IPS-NIHi11 (cell line): Measurements from ENCODE around the gene CCDC71.

Experiments used
- DNase-seq: peaks from one replicate; pipeline ENCODE4 v3.0.0; 2012; ENCODE audit warnings: mixed read lengths, low spot score

Gene CCDC71

DNA sequence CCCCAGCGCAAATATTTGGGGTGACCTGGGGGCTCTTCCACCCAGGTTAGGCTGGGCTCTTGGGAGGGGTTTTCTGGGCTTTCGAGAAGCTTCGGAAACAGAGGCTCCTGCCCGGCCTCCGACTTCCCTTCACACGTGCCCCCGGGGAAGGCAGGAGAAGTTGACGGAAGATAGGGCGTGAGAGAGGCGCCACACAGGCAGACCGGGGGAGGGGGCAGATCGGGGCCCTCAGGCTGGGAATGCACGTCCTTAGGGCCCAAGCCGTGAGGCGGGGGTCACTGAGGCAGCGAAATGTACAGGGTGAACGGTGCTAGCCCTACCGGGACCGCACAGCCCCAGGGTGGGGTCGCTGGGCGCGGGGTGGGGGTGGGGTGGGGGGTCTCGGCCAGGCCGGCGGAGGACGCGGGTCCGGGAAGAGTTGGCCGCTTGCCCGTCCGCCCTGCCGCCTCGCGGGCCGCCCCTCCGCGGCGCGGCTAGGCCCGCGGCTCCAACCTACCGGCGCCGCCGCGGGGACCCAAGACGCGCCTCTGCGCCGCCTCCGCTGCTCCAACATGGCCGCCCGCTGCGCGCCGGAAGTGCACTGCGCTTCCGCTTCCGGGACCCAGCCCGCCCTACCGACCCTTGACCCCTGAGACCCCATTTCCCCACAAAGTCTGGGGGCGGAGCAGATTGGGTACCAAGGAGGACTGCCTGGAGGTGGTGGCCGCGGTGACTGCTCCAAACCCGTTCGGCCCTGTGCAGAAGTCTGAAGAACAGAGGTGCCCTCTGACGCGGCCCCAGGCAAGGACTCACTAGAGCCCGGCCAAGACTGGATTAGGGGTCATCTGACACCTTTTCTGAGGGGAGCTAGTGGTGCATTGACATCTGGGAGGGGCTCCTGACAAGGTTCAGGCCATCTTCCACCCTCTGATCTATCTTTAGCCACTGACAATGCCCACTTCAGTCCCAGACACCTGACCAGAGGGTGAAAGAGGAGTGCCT is at the start of gene CCDC71:
Gene CCDC71, minus strand, starts transcription at position 561 of the 981 bp plus-strand sequence. CDS start 2,123 bp downstream, outside the sequence.
- peak; percentile 98 for DNase-seq

DNA sequence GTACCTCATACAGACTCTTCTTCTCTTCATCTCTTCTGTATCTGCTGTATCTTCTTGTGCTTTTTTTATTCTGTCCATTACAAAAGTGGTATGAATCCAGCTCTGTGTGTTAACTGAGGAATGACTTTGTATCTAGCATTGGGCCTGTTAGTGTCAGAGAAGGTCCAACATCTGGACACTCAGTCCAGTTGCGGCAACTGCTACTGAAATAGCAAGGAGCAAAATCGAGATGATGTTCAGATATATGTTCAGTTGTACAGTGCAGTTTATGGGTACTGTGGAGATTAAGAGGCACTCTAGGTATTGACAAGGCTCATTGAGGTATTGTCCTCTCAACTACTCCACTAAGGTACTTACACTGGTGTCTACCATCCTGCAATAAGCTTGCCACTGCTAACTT is 47.9 kb upstream of the CCDC71 start:
- DNase-seq: no peak

DNA sequence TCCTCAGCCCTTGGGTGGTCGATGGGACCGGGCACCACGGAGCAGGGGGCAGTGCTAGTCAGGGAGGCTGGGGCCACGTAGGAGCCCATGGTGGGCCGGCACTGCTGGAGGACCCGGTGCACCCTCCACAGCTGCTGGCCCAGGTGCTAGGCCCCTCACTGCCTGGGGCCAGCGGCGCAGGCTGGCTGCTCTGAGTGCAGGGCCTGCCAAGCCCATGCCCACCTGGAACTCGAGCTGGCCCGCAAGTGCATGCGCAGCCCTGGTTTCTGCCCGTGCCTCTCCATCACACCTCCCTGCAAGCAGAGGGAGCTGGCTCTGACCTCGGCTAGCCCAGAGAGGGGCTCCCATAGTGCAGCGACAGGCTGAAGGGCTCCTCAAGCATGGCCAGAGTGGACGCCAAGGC is 47.4 kb upstream of the CCDC71 start:
- DNase-seq: no peak

DNA sequence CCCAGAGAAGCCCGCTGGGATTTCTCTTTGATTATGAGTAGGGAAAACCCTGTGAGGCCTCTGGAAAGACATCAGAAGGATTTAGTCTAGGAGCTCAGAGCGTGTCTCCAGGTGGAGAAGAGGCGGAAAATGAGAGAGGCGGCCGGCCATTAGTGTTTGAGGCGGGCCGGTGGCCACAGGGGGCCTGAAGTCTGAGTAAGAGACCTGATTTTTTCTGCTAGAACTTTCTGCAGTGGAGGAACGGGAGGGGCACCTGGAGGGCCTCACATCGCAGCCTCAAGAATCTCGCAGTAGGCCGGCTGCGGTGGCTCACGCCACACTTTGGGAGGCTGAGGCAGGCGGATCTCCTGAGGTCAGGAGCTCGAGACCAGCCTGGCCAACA is 33.8 kb upstream of the CCDC71 start:
- DNase-seq: no peak

DNA sequence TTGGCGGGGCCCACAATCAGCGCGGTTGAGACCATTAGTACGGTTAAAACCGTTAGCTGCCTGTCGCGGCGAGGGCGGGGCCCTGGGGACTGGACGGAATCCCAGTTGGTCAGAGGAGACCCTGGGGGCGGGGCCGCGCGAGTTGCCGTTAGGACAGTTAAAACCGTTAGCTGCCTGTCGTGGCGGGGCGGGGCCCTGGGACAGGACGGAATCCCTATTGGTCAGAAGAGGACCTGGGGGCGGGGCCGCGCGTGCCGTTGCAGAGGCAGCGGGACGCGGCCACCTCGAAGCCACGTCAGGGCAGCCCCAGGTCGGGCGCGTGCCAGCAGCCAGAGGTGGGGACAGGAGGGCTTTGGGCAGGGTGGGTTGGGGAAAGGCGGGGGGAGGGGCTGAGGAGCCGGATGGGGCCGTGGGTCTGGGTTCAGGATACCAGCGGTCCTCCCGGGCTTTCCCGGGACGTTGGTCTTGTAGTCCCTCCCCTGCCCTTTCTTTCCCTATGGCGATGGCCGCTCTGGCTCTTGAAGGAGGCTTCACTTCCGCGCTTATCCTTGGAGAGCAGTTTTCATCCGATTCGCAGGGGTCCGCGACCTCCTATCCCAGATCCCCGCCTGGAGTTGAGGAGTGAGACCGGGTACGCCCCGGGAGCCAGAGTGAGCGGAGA is 33.2 kb upstream of the CCDC71 start:
- peak; percentile 78 for DNase-seq

DNA sequence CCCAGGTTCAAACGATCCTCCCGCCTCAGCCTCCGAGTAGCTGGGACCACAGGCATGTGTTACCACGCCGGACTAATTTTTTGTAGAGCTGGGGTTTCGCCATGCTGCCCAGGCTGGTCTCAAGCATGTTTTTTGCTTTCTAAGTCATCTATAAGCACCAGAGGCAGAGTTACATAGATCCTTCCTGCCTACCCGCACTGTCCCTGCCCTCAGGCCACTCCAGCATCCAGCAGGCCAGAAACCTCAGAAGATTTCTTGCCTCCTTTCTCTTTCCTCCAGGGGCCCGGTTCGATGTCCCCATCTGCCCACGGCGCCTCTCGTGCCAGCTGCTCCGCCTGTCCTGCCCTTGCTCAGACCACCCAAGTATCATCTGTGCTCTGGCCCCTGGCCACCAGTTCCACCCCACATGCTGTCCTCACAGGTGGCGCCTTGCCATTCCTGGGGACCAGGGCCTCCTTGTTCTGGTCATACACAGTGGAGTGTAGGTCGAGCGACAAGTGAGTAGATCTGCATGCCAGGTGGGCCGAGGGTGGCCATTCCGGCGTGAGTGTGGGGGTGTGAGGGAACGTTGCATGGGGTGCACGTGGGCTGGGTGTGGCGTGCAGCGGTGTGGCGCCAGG is 32.6 kb upstream of the CCDC71 start:
- DNase-seq: no peak

DNA sequence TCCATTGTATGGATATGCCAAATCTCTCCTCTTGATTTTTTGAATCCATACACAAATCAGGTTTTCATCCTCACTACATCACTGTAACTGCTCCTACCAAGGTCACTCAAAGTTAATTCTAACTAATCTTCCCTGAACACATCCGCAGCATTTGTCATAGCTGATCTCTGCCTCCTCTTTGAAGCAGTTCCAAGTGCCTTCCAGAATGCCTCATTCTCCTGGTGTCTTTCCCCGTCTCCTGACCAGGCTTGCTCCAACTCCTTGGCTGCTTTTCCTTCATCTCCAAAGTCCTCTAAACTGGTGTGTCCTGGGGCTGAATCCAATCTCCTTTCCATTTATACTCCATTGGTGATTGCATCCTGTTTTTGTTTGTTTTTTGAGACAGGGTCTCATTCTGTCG is 32.0 kb upstream of the CCDC71 start:
- no peak for DNase-seq

DNA sequence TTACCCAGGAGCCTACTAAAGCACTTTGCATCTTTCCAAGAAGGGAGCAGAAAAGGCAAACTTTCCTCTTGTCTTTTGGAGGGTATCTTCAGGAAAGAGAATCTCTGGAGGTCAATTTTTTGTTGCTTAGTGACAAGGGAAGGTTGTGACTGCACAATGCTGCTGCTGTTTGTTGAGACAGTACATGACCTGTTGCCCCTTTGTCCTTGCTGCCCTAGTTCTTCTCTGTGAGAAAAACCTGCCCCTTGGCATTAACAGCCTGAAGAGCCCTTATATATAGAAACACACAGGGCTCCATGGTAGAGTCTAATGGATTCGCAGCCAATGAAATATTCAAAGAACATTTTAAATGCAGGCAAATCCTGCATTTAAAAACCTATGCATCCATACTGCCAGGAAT is 25.6 kb upstream of the CCDC71 start:
- no peak for DNase-seq

DNA sequence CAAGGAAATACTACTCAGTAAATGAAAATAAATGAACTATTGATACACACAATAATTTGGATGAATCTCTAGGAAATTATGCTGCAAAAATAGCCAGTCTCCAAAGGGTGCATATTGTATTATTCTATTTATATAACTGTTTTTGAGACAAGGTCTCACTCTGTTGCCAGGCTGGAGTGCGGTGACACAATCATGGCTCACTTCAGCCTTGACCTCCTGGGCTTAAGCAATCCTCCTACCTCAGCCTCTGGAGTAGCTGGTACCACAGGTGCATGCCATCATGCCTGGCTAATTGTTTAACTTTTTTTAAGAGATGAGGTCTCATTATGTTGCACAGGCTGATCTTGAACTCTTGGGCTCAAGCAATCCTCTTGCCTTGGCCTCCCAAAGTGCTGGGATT is 17.7 kb upstream of the CCDC71 start:
- DNase-seq: no peak

DNA sequence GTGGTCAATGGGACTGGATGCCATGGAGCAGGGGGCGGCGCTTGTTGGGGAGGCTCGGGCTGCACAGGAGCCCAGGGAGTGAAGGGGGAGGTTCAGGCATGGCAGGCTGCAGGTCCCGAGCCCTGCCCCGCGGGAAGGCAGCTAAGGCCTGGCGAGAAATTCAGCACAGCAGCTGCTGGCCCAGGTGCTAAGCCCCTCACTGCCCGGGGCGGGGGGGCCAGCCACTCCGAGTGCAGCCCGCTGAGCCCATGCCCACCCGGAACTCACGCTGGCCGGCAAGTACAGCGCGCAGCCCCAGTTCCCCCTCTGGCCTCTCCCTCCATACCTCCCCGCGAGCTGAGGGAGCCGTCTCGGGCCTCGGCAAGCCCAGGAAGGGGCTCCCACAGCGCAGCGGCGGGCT is 16.6 kb upstream of the CCDC71 start:
- no peak for DNase-seq

DNA sequence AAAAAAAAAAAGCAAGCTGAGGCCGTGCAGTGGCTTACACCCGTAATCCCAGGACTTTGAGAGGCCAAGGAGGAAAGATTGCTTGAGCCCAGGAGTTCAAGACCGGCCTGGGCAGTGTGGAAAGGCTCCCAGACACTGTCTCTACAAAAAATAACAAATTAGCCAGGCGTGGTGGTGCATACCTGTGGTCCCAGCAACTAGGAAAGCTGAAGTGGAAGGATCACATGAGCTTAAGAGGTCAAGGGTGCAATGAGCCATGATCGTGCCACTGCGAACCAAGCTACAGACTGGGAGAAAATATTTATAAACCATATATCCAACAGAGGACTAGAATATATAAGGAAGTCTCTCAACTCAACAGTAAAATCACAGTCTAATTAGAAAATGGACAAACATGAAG is 15.2 kb upstream of the CCDC71 start:
- DNase-seq: no peak

DNA sequence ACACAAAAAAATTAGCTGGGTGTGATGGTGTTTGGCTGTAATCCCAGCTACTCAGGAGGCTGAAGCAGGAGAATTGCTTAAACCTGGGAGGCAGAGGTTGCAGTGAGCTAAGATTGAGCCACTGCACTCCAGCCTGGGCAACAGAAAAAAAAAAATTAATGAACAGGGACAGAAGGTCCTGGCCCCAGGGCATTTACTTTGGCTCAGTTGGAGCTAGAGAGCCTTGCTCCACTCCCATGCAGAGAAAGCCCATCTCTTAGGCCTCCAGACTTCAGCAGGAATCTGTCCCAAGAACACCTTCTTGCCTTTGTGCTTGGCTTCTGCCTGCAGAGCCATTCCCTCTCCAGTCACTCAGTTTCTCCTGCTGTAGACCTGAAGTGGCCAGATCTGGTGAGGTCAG is 14.0 kb upstream of the CCDC71 start:
- no peak for DNase-seq

DNA sequence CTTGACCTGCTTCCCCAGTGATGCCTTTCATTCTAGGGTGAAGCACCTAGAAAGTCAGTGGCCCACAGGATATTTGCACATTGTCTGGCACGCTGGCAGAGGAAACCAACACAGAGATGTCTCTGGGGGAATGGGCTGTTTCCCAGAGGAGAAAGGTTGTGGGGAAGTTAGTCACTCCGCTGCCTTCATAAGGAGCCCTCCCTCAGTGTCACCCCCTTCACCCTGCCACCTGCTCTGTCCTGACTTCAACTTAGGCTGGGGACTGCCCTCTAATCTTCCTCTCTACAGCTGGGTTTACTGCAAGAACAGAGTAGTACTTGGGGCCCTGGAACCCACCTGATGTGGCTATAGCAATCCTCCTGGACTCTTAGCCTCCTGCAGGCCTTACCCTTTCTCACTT is 10.9 kb upstream of the CCDC71 start:
- DNase-seq: no peak

DNA sequence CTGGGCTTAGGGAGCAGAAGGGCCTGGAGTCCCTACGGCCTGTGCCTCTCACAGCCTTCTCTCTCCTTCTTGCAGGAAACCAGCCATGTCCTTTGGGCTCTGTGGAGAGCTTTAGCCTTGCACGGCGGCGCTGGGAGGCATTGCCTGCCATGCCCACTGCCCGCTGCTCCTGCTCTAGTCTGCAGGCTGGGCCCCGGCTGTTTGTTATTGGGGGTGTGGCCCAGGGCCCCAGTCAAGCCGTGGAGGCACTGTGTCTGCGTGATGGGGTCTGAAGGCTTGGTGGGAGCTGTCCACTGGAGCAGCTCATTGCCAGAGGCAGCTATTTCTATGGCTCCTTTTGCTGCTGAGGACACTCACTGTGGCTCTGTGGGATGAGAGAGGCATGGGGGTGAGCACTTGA is 9.4 kb upstream of the CCDC71 start:
- DNase-seq: no peak

DNA sequence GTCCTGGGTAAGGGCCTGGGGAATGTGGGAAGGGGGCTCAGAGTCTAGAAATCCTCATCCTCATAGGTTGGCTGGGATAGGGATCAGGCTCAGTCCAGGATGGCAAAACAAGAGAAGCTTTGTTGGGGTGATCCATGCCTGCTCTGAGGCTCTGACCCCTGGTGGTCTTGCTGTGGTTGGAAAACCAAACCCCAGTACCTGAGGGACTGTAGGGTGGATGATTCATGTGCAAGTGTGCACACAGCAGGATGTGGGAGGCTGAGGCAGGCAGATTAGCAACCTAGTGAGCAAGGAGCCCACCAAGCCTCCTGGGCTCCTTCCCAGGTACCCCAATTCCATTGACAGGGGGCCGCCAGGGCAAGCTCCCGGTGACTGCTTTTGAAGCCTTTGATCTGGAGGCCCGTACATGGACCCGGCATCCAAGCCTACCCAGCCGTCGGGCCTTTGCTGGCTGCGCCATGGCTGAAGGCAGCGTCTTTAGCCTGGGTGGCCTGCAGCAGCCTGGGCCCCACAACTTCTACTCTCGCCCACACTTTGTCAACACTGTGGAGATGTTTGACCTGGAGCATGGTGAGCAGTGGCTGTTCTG is 8.4 kb upstream of the CCDC71 start:
- no peak for DNase-seq

DNA sequence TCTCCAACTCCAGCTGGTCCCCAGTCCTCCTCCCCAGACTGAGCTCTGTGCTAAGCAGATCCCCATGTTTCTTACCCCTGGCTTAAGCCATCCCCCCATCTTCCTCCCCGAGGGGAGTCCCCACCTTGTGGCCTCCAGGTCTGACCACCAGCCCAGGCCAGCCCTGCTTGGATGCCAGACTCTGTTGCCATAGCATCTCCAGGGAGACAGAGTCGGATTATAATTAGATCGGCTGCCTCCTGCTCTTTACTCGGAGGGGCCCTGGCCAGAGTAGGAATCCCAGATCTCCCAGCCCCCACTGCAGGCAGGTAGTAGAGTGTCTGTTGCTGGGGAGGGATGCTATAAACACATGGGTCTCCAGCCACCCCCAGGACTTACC is 7.7 kb upstream of the CCDC71 start:
- DNase-seq: no peak

DNA sequence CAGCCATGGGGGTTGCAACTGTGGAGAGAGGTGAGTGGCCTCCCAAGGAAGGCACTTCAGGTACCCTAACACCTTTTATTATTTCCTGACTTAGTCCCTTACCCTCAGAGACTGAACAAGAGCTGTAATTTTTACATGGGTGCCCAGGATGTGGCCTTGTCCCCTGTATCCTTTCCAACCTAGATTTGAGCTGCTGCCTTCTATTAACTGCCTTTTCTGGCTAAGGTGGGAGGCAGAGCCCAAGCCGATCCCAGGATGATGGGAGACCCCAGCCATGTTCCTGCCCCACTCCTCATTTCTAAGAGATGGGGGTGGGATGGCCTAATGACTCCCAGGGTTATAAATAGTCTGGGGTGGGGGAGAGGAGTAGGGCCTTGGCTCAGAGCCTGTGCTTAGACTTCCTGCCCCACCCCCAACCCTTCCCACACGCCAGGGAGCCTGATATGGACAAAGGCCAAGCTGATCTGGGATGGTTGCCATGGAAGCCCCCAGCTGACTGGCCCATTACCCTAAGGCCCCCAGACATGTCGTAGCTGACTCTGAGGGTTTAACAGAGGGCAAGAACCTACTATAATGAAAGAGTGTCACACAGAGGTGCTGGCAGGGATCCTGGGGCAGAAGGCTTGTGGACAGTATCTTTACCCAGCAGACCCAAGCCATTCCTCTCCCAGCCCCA is 7.1 kb upstream of the CCDC71 start:
- peak; percentile 78 for DNase-seq

DNA sequence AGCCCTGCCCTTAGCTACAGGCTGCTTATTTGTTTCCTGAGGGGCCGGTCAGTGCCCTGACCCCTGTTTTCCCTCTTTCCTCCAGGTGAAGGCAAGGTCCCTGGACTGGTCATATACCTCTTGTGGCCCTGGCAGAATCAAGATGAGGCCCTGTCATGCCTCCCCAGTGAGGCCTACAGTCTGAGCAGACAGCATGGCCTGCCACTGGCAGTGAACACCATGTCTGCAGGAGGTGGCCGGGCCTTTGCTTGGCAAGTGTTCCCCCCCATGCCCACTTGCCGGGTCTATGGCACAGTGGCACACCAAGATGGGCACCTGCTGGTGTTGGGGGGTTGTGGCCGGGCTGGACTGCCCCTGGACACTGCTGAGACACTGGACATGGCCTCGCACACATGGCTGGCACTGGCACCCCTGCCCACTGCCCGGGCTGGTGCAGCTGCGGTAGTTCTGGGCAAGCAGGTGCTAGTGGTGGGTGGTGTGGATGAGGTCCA is 6.5 kb upstream of the CCDC71 start:
- no peak for DNase-seq

DNA sequence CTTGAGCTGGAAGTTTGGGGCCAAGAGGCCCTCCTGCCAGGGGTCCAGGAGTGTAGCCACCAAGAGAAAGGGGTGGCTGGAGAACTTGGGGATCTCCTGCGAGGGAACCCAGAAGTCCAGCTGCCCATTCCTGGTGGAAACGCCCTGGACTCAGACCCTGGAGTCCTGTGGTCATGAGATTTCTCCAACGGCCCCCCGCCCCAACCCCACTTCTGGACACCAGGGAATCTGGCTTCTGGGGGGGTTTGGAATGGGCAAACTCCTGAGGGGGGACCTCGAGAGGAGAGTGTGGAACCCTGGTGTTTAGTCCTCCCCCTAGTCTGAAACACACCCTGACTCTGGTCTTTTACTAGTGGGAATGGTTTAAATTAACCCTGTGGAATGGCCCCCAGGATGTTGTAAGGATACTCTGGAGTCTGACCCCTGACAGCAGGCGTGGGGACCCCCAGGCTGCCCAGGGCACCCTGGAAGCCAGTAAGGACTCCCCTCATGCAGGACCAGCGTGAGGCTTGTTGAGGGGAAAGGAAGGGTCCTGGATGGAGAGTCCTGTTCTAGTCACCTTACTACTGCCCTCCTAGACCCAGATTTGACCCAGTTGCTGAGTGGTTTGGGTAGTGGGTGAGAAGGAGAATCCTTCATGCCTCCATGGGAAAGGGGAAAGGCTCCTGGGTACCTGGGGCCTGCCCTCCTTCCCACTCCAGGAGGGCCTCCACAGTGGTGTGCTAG is 5.8 kb upstream of the CCDC71 start:
- no peak for DNase-seq

DNA sequence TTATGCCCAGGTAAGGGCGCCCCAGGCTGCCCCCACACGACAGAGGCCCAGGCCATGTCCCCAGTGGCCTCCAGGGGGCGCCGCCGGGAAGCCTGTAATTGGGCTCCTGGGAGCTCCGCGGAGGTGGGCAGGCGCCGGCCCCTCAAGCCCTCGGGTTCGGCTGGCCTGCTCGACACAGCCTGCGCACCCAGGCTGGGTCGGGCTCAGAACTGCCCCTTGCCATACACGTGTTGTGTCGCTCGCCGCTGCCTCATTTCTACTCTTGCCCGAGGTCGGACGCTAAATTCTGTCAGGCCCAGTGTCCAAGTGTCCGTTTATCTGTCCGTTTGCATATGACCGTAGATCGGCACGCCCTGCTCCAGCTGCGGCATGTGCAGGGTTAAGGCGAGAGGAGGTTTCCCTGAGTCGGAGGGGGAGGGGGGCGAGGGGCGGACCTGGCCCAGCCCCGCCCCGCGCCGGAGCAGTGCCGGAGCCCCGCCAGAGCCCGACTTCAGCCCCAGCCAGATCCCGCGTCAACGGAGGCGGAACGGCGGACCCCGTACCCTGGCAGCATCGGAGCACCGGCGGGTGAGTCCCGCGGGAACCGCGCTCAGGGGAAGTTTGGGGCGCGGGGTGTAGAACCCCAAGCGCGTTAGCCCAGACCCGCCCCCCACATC is 5.1 kb upstream of the CCDC71 start, which contains the start of gene KLHDC8B:
Gene KLHDC8B, plus strand, starts transcription at position 480 of the 656 bp plus-strand sequence. CDS start 1,172 bp downstream, outside the sequence.
- DNase-seq: peak; percentile 97

DNA sequence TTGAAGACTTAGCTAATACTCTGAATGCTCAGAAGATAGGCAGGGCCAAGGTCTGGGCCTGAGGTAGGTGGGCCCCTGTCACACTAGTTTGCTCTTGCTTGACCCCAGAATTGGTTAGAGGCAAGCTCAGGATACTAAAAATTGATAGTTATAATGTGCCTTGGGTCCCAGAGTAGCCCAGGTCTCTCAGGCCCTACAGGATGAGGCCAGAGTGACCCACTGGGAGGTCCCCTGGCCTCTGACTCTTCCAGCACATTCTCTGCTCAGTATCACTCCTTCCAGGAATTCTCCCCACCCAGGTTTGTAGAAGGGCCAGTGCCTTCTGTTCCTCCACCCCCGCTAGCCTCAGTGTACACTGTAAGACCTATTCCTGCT is 4.6 kb upstream of the CCDC71 start:
- no peak for DNase-seq
